ENCODE data around the gene OR9G1.
"Not testable (repeated sequence)": the region's sequence is repeated elsewhere in the genome, so short reads cannot be mapped to it uniquely, and the experiment has no call there.

OR9G1 gene, protein sequence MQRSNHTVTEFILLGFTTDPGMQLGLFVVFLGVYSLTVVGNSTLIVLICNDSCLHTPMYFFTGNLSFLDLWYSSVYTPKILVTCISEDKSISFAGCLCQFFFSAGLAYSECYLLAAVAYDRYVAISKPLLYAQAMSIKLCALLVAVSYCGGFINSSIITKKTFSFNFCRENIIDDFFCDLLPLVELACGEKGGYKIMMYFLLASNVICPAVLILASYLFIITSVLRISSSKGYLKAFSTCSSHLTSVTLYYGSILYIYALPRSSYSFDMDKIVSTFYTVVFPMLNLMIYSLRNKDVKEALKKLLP

DNA sequence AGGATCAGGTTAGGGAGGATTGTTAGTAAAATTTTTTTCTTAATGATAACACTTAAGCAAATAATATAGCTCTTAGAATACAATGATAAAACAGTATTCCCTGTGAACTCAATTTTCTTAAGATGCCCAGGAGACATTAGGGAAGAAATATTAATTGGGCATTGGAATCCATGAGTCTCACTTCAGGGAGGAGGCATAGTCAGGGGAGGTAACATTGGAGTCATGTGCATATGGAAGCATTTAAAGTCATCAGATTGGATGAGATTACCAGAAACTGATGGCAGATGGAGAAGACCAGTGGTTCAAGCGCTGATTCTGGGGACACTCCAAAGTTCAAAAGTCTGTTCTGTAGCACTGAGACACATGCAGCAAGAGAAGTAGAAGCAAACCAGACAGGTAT, at the start of gene OR9G1:
Gene OR9G1, plus strand, starts transcription at position 301 of the 400 bp plus-strand sequence. CDS start 1,293 bp downstream, outside the sequence.
- DNase-seq, result no peak

DNA sequence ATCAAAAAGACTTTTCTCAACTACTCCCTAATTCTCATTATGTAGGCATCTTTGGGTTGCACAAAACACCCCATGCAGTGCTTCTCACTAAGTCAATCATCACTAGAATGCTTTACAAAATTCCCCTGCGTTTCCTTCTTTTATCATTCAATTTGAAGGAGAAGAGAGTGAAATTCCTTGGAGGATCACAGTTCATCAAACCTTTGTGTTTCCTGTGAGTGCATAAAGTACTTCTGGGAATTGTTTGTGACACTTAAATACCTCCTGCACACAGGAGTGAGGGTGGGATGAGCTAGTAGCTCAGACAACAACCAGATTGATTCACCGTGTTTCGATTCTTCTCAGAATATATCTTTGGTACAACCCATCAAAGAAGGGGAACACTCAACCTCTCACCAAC, 39.1 kb upstream of the OR9G1 start:
- no peak for DNase-seq

DNA sequence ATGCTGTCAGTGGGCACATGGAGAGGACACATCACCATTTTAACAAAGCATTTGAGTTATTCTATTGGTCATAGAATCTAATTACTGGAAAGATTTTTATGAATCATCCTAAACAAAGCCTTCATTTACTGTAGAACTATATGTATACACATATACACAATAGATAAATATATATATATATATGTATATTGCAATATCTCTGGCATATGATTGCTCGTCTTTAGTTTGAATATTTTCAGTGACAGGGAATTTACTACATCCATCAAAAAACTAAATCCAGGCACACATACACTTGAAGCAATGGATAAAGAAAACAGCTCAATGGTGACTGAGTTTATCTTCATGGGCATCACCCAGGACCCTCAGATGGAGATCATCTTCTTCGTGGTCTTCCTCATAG, 35.5 kb upstream of the OR9G1 start, which contains the start of gene OR5AR1:
Gene OR5AR1, plus strand, starts transcription at position 301 of the 400 bp plus-strand sequence. Its CDS starts 0 bp downstream, at position 301.
- no peak for DNase-seq

DNA sequence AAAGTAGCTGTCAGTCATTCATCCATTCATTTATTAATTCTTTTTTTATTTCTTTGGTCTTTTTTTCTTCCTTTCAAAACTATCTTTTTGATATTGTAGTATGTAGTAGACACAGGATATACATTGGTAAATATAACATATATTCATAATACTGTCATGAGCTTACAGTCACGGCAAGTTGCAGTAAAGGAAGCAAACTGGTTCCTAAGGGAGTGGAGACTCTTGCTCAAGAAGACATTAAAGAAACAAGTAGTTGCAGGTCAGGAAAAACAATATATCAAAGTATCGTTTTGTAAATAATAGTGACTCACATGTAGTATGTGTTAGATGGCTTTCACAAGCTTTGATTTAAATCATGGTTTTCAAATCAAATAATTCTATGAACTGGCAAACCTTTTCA, 27.9 kb upstream of the OR9G1 start:
- no peak for DNase-seq

DNA sequence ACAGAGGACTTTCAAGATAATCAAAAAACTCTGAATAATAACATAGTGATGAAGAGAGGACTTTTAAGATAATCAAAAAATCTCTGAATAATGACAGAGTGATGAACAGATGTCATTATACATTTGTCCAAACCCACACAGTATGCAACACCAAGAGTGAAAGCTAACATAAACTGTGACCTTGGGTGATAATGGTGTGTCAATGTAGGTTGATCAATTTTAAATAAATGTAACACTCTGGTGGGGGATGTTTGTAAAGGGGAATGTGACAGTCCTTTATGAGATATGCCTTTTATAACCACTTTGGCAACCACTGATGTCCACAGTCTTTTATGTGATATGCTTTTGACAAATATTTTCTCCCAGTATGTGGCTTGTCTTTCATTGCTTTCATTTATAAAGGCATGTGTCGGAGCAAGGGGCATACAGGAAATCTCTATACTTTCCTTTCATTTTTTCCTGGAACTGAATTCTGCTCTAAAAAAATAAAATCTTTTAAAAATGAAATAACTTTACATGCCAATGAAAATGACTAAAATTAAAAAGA, 10.3 kb upstream of the OR9G1 start:
- DNase-seq, result peak; percentile 23

DNA sequence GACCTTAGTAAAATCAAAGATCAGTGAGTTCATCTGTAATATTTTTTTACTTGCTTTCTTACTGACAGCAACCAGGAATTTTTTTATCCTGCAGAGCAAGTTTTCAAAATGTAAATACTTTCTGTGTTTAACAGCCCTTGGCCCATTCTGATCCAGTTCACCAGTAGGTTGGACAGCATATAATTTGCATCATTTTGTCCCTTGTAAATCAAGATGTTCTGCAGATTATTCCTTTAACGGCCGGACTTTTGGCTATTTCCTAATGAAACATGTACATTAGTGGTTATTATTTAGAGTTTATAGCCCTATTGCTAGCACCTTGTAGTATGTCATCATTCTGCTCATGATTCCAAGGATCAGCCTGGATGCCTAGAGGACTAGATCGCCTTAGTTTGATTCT, 7.7 kb upstream of the OR9G1 start:
- DNase-seq, result not testable (repeated sequence)

DNA sequence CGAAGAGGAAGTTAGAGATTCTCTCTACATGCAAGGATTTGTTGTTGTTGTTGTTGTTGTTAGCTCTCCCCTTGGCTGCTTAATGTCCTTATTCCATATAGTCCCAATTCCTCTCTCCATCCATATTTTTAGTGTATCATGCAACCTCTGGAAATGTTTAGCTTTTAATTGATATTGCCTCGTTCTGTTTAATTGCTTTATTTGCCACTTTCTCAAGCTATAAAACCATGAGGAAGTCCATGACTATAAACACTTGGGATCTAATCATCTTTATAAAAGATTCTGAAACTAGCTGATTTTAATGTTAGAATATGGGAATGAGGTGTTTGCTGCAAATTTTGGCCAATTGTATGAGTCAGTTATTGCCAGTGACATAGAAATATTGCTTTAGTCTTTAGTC, 5.5 kb upstream of the OR9G1 start:
- DNase-seq, result no peak

DNA sequence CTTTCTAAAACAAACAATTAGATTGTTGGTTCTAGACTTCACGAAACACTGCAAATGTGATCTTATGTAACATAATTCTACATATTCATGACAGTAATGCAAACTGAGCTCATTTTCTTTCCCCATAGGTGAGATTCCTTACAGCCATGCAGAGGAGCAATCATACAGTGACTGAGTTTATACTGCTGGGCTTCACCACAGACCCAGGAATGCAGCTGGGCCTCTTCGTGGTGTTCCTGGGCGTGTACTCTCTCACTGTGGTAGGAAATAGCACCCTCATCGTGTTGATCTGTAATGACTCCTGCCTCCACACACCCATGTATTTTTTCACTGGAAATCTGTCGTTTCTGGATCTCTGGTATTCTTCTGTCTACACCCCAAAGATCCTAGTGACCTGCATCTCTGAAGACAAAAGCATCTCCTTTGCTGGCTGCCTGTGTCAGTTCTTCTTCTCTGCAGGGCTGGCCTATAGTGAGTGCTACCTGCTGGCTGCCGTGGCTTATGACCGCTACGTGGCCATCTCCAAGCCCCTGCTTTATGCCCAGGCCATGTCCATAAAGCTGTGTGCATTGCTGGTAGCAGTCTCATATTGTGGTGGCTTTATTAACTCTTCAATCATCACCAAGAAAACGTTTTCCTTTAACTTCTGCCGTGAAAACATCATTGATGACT, 1.5 kb downstream of the OR9G1 start:
- no peak for DNase-seq

DNA sequence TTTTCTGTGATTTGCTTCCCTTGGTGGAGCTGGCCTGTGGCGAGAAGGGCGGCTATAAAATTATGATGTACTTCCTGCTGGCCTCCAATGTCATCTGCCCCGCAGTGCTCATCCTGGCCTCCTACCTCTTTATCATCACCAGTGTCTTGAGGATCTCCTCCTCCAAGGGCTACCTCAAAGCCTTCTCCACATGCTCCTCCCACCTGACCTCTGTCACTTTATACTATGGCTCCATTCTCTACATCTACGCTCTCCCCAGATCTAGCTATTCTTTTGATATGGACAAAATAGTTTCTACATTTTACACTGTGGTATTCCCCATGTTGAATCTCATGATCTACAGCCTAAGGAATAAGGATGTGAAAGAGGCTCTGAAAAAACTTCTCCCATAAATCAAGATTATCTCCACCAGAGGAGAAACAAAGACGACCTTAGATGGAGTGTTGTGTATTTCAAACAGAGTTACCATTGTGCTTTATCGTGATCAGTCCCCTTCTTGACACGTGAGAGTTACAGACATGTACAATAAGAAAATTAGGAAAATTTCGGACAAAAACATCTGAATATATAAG, 2.1 kb downstream of the OR9G1 start:
- DNase-seq, result no peak

DNA sequence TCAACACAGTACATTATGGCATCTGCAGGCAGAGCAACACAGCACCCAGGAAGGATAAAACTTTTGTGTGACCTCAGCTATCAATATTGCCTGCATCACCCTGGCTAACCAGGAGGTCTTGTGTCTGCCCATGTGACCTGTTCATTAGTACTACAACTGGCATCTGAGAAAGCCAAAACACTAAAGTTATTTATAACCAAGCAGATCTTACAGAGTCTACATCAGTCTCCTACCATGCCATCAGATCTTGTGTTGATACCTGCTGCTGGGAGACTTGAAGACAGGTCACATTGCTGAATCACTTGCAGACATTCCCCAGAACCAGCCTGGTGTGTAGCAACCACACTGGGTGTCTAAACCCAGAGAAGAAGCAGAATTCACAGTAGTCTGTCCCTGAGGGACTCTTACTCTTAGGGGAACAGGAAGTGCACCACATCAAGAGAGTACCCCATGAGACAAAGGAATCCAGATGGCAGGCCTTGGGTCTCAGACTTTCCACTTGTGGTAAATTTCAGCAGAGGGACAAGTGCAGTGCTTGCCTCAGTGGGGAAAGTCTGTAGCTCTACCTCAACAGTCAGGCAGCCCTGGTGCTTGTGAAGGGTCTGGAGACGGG, 7.0 kb downstream of the OR9G1 start:
- DNase-seq, result no peak

DNA sequence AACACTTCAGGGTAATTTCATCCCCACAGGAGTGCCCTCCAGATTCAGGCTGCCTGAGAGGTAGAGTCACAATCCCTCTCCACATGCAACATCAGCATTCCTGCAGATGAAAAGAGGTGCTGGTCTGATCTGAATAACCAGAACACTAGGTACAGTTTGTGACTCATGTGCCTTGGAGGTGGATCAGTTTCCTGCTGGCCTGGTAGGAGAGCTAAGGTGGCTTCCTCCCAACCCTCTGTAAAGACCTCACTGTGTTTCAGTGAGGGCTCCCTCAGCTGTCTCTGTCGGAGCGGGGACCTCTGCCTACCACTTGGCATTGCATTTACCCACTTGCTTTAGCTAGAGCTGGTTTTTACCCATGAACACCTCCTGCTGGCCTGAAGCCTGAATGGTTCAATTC, 7.6 kb downstream of the OR9G1 start:
- no peak for DNase-seq

DNA sequence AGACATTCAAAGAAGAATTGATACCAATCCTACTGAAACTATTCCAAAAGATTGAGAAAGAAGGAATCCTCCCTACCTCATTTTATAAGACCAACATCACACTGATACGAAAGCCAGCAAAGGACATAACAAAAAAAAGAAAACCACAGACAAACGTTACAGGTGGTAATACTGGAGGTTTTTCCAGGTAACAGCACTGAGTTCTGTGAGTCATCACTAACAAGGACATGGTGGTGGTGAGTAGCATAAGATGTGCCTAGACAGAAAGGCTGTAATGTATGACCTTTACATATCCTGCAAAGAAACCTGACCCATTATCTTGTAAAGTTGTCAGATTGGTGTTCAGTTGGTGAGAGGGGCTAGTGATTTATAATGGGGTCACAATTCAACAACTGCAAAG, 15.3 kb downstream of the OR9G1 start:
- DNase-seq, result no peak

DNA sequence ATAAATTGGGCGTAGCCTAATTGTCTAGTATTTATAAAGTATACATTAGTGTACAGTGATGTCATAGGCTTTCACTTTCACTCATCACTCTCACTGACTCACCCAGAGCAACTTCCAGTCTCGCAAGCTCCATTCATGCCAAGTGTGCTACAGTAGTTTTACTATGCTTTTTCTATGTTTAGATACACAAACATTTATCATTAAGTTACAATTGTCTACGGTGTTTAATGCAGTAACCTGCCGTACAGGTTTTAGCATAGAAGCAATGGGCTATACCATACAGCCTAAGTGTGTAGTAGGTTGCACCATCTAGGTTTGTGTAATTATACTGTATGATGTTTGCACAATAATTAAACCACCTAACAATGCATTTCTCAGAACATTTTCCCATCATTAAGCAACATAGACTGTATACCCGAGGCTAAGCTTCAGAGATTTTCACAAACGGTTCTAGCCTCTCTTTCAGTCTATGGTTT, 17.5 kb downstream of the OR9G1 start:
- DNase-seq, result peak; percentile 98

DNA sequence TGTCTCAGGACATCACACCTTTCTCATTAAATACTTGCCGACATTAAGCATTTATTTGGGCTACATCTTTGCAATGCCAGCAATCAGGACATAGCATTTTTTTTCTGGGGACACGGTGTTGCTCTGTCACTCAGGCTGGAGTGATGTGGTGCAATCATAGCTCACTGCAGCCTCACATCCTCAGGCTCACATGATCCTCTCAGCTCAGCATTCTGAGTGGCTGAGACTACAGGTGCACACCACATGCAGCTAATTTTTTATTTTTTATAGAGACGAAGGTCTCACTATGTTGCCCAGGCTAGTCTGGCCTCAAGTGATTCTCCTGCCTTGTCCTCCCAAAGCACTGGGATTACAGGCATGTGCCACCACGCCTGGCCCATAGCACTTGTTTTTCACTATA, 21.6 kb downstream of the OR9G1 start:
- DNase-seq, result no peak

DNA sequence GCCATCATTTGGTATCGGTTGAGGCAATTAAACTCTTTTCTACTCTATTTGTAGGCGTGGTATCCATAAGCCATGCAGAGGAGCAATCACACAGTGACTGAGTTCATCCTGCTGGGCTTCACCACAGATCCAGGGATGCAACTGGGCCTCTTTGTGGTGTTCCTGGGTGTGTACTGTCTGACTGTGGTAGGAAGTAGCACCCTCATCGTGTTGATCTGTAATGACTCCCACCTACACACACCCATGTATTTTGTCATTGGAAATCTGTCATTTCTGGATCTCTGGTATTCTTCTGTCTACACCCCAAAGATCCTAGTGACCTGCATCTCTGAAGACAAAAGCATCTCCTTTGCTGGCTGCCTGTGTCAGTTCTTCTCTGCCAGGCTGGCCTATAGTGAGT, 41.2 kb downstream of the OR9G1 start:
- DNase-seq, result no peak

DNA sequence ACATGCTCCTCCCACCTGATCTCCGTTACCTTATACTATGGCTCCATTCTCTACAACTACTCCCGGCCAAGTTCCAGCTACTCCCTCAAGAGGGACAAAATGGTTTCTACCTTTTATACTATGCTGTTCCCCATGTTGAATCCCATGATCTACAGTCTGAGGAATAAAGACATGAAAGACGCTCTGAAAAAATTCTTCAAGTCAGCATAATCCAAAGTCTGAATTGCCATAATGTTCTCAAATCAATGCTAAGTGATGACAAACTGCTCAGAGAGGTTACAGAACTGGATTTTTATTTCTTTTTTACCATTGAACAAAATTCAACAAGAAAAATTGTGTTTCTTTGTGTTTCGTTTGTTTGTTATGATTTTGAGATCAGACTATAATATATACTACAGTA, 42.0 kb downstream of the OR9G1 start:
- no peak for DNase-seq

DNA sequence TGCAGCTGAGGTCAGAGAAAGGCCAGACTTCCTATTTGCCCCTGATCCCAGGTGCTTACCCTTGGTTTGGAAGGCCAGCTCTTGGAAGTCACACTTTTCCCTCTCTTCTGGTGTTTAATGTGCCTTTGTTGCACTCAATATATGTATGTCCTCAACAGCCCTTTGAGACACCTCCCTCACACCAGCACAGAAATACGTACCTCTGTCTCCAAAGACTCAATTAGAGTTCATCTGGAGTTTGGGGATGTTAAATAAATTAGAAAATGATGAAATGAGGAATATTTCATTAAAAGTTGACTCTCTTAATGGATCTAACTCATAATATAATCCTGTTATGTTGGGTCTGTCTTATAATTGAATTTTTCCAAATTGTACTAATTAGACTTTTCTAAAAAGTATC, 49.7 kb downstream of the OR9G1 start, which contains the start of gene OR9G4:
Gene OR9G4, minus strand, starts transcription at position 101 of the 400 bp plus-strand sequence. CDS start 4,931 bp downstream, outside the sequence.
- DNase-seq, result no peak

DNA sequence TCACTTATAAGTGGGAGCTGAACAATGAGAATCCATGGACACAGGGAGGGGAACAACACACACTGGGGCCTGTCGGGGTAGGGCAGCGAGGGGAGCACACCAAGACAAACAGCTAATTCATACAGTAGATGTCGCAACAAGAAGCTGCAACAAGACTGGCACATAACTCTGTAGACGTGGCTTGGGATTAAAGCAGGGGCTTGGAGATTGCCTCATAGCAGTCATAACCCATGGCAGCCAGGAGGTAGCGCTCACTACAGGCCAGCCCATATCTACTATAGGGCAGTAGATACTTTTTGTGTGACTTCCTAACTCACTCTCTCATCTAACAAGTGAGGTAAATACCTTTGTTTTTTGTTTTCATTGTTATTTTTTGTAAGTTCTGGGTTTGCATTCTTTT, 51.3 kb downstream of the OR9G1 start:
- no peak for DNase-seq

DNA sequence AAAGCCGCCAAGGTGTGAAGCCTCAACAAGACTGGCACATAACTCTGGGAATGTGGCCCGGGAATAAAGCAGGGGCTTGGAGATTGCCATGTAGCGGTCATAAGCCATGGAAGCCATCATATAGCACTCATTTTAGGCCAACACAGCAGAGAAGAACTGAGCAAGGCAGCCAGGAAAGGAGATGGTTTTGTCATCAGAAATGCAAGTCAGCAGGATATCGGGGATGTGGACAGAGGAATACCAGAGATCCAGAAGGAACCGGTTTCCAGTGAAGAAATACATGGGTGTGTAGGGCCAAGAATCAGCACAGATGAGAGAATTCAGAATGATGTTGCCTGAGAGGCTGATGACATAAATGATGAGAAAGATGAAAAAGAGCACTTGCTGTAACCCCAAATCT, 52.6 kb downstream of the OR9G1 start:
- no peak for DNase-seq

Data from NCI-H748 treated with DMSO at 0.1 percent for 48 hours (cell line).